Fibroblast of villous mesenchyme (primary cell): Measurements from ENCODE around the gene SRSF6. TPM values are rescaled to one million over a fixed set of nuclear protein-coding genes. Genes with fewer than 3 reads are reported as not detected.
A peak's percentile ranks its signal among the peaks of the same experiment; 100 is the strongest.
"Not testable (repeated sequence)": the region's sequence is repeated elsewhere in the genome, so short reads cannot be mapped to it uniquely, and the experiment has no call there.

Experiments
- DNase-seq: peaks from one replicate; pipeline ENCODE4 v3.0.0-alpha.2; 2010; ENCODE audit warnings: low read depth
- H3K4me3 ChIP-seq: 2 replicates; pipeline ENCODE4 v1.5.1; 2011; ENCODE audit warnings: low read depth, mild to moderate bottlenecking, low read length
- total RNA-seq: library from RNA; depleted of rRNA; stranded (reverse); fragments of >200 nt; gene quantifications from 2 replicates; pipeline ENCODE4 v1.2.3, GENCODE V29; 2012
- TF ChIP-seq, protein P1 (sequence below): IDR thresholded peaks from 2 replicates; pipeline ENCODE4 v1.5.1; 2012; ENCODE audit warnings: low read depth, mild to moderate bottlenecking, low read length; ENCODE audit not compliant: insufficient read depth

SRSF6 gene
- total RNA-seq, 1 donor, result 54.8 TPM

DNA sequence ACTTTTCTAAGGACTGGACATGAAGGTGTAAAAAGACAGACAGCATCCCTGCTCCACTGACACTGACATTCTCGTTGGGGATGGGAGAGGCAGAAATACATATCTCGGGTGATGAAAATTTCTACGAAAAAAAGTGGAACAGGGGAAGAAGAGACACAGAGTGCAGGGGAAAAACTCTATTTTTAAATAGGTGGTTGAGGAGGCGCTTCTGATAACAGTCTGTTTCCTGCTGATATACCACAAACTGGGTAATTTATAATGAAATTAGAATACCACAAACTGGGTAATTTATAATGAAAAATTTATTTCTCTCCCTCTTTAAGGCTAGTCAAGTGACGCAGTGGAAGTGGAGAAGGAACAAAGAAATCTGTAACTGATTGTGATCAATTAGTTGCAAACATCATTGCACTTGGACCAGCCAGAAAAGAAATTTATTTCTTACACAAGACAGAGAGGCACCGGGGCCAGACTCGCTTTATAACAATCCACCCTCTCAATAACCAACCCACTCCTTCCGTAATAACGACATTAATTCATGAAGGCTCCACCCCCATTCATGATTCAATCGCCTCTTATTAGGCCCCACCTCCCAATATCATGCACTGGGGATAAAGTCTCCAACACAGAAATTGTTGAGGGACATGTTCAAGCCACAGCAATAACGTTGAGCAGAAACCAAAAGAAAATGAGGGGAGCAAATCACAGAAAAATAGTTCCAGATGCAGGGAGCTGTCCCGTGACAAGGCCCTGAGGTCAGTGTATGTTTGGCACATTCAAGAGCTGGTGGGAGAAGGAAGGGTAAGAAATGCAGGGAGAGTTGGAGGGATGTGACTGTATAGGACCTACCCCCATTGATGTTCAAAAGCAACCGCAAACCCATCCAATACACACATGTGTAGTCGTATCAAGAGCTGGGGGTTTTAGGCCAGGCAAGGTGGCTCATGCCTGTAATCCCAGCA is 6.6 kb upstream of the SRSF6 start:
- no peak overlapping the region for H3K4me3 ChIP-seq
- TF ChIP-seq, protein P1, sequence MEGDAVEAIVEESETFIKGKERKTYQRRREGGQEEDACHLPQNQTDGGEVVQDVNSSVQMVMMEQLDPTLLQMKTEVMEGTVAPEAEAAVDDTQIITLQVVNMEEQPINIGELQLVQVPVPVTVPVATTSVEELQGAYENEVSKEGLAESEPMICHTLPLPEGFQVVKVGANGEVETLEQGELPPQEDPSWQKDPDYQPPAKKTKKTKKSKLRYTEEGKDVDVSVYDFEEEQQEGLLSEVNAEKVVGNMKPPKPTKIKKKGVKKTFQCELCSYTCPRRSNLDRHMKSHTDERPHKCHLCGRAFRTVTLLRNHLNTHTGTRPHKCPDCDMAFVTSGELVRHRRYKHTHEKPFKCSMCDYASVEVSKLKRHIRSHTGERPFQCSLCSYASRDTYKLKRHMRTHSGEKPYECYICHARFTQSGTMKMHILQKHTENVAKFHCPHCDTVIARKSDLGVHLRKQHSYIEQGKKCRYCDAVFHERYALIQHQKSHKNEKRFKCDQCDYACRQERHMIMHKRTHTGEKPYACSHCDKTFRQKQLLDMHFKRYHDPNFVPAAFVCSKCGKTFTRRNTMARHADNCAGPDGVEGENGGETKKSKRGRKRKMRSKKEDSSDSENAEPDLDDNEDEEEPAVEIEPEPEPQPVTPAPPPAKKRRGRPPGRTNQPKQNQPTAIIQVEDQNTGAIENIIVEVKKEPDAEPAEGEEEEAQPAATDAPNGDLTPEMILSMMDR, result no peak
- no peak for DNase-seq

GRCh38 chr20:43452404-43453126 is 5.1 kb upstream of the SRSF6 start:
- TF ChIP-seq, protein P1, result no peak
- no peak for DNase-seq
- no peak overlapping the region for H3K4me3 ChIP-seq

- H3K4me3 ChIP-seq, result not testable (repeated sequence)
Observed at GRCh38 chr20:43456252-43456651, 1.4 kb upstream of the SRSF6 start.

GRCh38 chr20:43456809-43457639 is 672 bp upstream of the SRSF6 start:
- peak; percentile 95 for DNase-seq
- H3K4me3 ChIP-seq, result peak overlapping the region; percentile 92
- TF ChIP-seq, protein P1, result no peak

More at GRCh38 chr20:43456252-43456651, 1.4 kb upstream of the SRSF6 start:
- DNase-seq, result not testable (repeated sequence)

GRCh38 chr20:43458422-43458924 is 777 bp downstream of the SRSF6 start:
- TF ChIP-seq, protein P1, result no peak
- peak; percentile 26 for DNase-seq
- peak overlapping the region; percentile 92 for H3K4me3 ChIP-seq

DNA sequence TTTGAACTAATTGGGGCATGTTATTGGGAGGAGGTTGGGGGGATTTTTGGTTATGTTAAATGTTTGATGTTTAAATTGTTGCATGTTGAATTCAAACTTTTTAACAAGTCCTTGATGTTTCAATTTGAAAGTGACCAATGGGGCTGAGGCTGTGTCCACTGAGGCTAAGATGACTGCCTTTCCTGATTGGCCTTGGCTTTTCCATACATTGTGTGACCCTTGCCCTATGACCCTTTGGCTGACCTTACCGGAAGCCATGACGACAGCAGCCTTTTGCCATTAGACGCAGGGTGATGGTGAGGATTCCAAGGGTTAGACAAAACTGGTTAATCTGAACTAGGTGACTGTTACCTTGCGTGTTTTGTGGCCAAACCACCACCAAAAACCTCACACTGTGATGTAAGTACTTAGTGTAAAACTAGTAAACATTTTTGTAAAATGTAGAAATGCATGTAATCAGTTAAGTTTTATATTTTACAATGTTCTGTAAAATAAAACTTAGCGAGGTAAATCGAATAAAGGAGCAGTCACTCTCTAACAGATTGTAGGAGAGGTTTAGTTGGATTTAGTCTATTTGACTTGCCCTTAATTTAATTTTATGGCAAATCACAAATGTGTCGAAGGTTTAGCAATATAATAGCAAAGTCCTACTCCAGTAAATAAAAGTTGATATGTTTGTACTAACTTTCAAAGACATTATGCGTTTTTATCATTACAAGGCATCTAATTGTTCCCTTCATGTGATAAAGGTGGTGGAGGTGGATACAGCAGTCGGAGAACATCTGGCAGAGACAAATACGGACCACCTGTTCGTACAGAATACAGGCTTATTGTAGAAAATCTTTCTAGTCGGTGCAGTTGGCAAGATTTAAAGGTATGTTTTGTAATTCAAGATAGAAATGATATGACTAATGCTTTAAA is 1.6 kb downstream of the SRSF6 start:
- TF ChIP-seq, protein P1, result no peak
- peak; percentile 41 for DNase-seq
- peak overlapping the region; percentile 92 for H3K4me3 ChIP-seq
